ENCODE data around the gene ARHGAP1.

ARHGAP1 gene

GRCh38 chr11:46666516-46666915, 33.9 kb downstream of the ARHGAP1 start:
- Histone ChIP-seq H3K9me3 (replicated peaks; ENCODE audit: low read length) (no peaks in the 10 kb centered on the region), H3K27me3 (ENCODE audit: control insufficient read depth, insufficient read depth, low read length) (no peaks in the 10 kb centered on the region), H3K4me1 (ENCODE audit: control insufficient read depth, insufficient read depth, low read length) (peaks cover 16% of the 10 kb centered on the region), H3K4me3 (ENCODE audit: low read length) (no peak overlapping the region), H3K4me2 (ENCODE audit: low read length) (no peak overlapping the region), H3K9ac (ENCODE audit: low read depth, low read length) (no peak overlapping the region), H3K36me3 (ENCODE audit: insufficient read depth, low read length) (peaks cover 57% of the 10 kb centered on the region)

- H3K27me3 ChIP-seq (ENCODE audit: control insufficient read depth, insufficient read depth, low read length): no peaks in the 10 kb centered on the region
- peaks cover 6% of the 10 kb centered on the region for H3K4me1 ChIP-seq (ENCODE audit: control insufficient read depth, insufficient read depth, low read length)
- H3K4me2 ChIP-seq (ENCODE audit: low read length): no peak overlapping the region
- no peak overlapping the region for H3K4me3 ChIP-seq (ENCODE audit: low read length)
- H3K9ac ChIP-seq (ENCODE audit: low read depth, low read length): no peak overlapping the region
- no peaks in the 10 kb centered on the region for H3K9me3 ChIP-seq (replicated peaks; ENCODE audit: low read length)
- peaks cover 57% of the 10 kb centered on the region for H3K36me3 ChIP-seq (ENCODE audit: insufficient read depth, low read length)
Measured at GRCh38 chr11:46665356-46665755, 35.1 kb downstream of the ARHGAP1 start.

GRCh38 chr11:46664612-46665011, 35.8 kb downstream of the ARHGAP1 start:
- H3K36me3 ChIP-seq (ENCODE audit: insufficient read depth, low read length): peaks cover 54% of the 10 kb centered on the region

GRCh38 chr11:46663277-46663940, 37.0 kb downstream of the ARHGAP1 start:
- no peak overlapping the region for H3K4me3 ChIP-seq (ENCODE audit: low read length)
- no peak overlapping the region for H3K4me2 ChIP-seq (ENCODE audit: low read length)
- H3K9ac ChIP-seq (ENCODE audit: low read depth, low read length): no peak overlapping the region
- H3K9me3 ChIP-seq (replicated peaks; ENCODE audit: low read length): no peaks in the 10 kb centered on the region
- H3K36me3 ChIP-seq (ENCODE audit: insufficient read depth, low read length): peaks cover 52% of the 10 kb centered on the region
- no peaks in the 10 kb centered on the region for H3K27me3 ChIP-seq (ENCODE audit: control insufficient read depth, insufficient read depth, low read length)
- H3K4me1 ChIP-seq (ENCODE audit: control insufficient read depth, insufficient read depth, low read length): peaks cover 23% of the 10 kb centered on the region

More at GRCh38 chr11:46664612-46665011, 35.8 kb downstream of the ARHGAP1 start:
- no peak overlapping the region for H3K4me3 ChIP-seq (ENCODE audit: low read length)
- no peak overlapping the region for H3K4me2 ChIP-seq (ENCODE audit: low read length)
- H3K27me3 ChIP-seq (ENCODE audit: control insufficient read depth, insufficient read depth, low read length): no peaks in the 10 kb centered on the region
- no peak overlapping the region for H3K9ac ChIP-seq (ENCODE audit: low read depth, low read length)
- peaks cover 11% of the 10 kb centered on the region for H3K4me1 ChIP-seq (ENCODE audit: control insufficient read depth, insufficient read depth, low read length)
- no peaks in the 10 kb centered on the region for H3K9me3 ChIP-seq (replicated peaks; ENCODE audit: low read length)

- Histone ChIP-seq H3K36me3 (ENCODE audit: insufficient read depth, low read length) (peaks cover 50% of the 10 kb centered on the region), H3K4me1 (ENCODE audit: control insufficient read depth, insufficient read depth, low read length) (peaks cover 27% of the 10 kb centered on the region), H3K4me3 (ENCODE audit: low read length) (no peak overlapping the region), H3K9ac (ENCODE audit: low read depth, low read length) (no peak overlapping the region), H3K27me3 (ENCODE audit: control insufficient read depth, insufficient read depth, low read length) (no peaks in the 10 kb centered on the region), H3K9me3 (replicated peaks; ENCODE audit: low read length) (no peaks in the 10 kb centered on the region), H3K4me2 (ENCODE audit: low read length) (no peak overlapping the region)
Measured at GRCh38 chr11:46662366-46662765, 38.1 kb downstream of the ARHGAP1 start.

- no peaks in the 10 kb centered on the region for H3K9me3 ChIP-seq (replicated peaks; ENCODE audit: low read length)
- H3K4me2 ChIP-seq (ENCODE audit: low read length): no peak overlapping the region
- H3K36me3 ChIP-seq (ENCODE audit: insufficient read depth, low read length): peaks cover 55% of the 10 kb centered on the region
- H3K4me3 ChIP-seq (ENCODE audit: low read length): no peak overlapping the region
- H3K9ac ChIP-seq (ENCODE audit: low read depth, low read length): no peak overlapping the region
- H3K4me1 ChIP-seq (ENCODE audit: control insufficient read depth, insufficient read depth, low read length): peaks cover 27% of the 10 kb centered on the region
- no peaks in the 10 kb centered on the region for H3K27me3 ChIP-seq (ENCODE audit: control insufficient read depth, insufficient read depth, low read length)
Measured at GRCh38 chr11:46661836-46662235, 38.6 kb downstream of the ARHGAP1 start.

GRCh38 chr11:46659908-46660307, 40.5 kb downstream of the ARHGAP1 start:
- Histone ChIP-seq H3K27me3 (ENCODE audit: control insufficient read depth, insufficient read depth, low read length) (no peaks in the 10 kb centered on the region), H3K9ac (ENCODE audit: low read depth, low read length) (peak overlapping the region; percentile 44), H3K9me3 (replicated peaks; ENCODE audit: low read length) (no peaks in the 10 kb centered on the region), H3K36me3 (ENCODE audit: insufficient read depth, low read length) (peaks cover 55% of the 10 kb centered on the region), H3K4me1 (ENCODE audit: control insufficient read depth, insufficient read depth, low read length) (peaks cover 27% of the 10 kb centered on the region), H3K4me2 (ENCODE audit: low read length) (no peak overlapping the region), H3K4me3 (ENCODE audit: low read length) (no peak overlapping the region)

GRCh38 chr11:46658259-46658658, 42.2 kb downstream of the ARHGAP1 start:
- H3K36me3 ChIP-seq (ENCODE audit: insufficient read depth, low read length): peaks cover 43% of the 10 kb centered on the region
- no peak overlapping the region for H3K9ac ChIP-seq (ENCODE audit: low read depth, low read length)
- peaks cover 22% of the 10 kb centered on the region for H3K4me1 ChIP-seq (ENCODE audit: control insufficient read depth, insufficient read depth, low read length)
- no peak overlapping the region for H3K4me3 ChIP-seq (ENCODE audit: low read length)
- no peak overlapping the region for H3K4me2 ChIP-seq (ENCODE audit: low read length)
- no peaks in the 10 kb centered on the region for H3K9me3 ChIP-seq (replicated peaks; ENCODE audit: low read length)
- H3K27me3 ChIP-seq (ENCODE audit: control insufficient read depth, insufficient read depth, low read length): no peaks in the 10 kb centered on the region

GRCh38 chr11:46657186-46657585, 43.2 kb downstream of the ARHGAP1 start:
- H3K27me3 ChIP-seq (ENCODE audit: control insufficient read depth, insufficient read depth, low read length): no peaks in the 10 kb centered on the region
- no peak overlapping the region for H3K4me3 ChIP-seq (ENCODE audit: low read length)
- H3K4me2 ChIP-seq (ENCODE audit: low read length): no peak overlapping the region
- no peak overlapping the region for H3K9ac ChIP-seq (ENCODE audit: low read depth, low read length)
- no peaks in the 10 kb centered on the region for H3K9me3 ChIP-seq (replicated peaks; ENCODE audit: low read length)
- H3K36me3 ChIP-seq (ENCODE audit: insufficient read depth, low read length): peaks cover 39% of the 10 kb centered on the region
- peaks cover 22% of the 10 kb centered on the region for H3K4me1 ChIP-seq (ENCODE audit: control insufficient read depth, insufficient read depth, low read length)

GRCh38 chr11:46655631-46656030, 44.8 kb downstream of the ARHGAP1 start:
- Histone ChIP-seq H3K27me3 (ENCODE audit: control insufficient read depth, insufficient read depth, low read length) (no peaks in the 10 kb centered on the region), H3K36me3 (ENCODE audit: insufficient read depth, low read length) (peaks cover 49% of the 10 kb centered on the region), H3K9ac (ENCODE audit: low read depth, low read length) (no peak overlapping the region)

GRCh38 chr11:46649180-46649738, 51.2 kb downstream of the ARHGAP1 start:
- Histone ChIP-seq H3K27me3 (ENCODE audit: control insufficient read depth, insufficient read depth, low read length) (no peaks in the 10 kb centered on the region), H3K9ac (ENCODE audit: low read depth, low read length) (peak overlapping the region; percentile 75), H3K4me3 (ENCODE audit: low read length) (peak overlapping the region; percentile 11), H3K36me3 (ENCODE audit: insufficient read depth, low read length) (peaks cover 28% of the 10 kb centered on the region), H3K4me2 (ENCODE audit: low read length) (peak overlapping the region; percentile 64), H3K9me3 (replicated peaks; ENCODE audit: low read length) (no peaks in the 10 kb centered on the region), H3K4me1 (ENCODE audit: control insufficient read depth, insufficient read depth, low read length) (peaks cover 30% of the 10 kb centered on the region)

More at GRCh38 chr11:46655631-46656030, 44.8 kb downstream of the ARHGAP1 start:
- Histone ChIP-seq H3K4me2 (ENCODE audit: low read length) (no peak overlapping the region), H3K4me1 (ENCODE audit: control insufficient read depth, insufficient read depth, low read length) (peaks cover 22% of the 10 kb centered on the region), H3K4me3 (ENCODE audit: low read length) (no peak overlapping the region), H3K9me3 (replicated peaks; ENCODE audit: low read length) (no peaks in the 10 kb centered on the region)

- Histone ChIP-seq H3K4me2 (ENCODE audit: low read length) (no peak overlapping the region), H3K4me3 (ENCODE audit: low read length) (no peak overlapping the region), H3K9me3 (replicated peaks; ENCODE audit: low read length) (no peaks in the 10 kb centered on the region), H3K27me3 (ENCODE audit: control insufficient read depth, insufficient read depth, low read length) (no peaks in the 10 kb centered on the region), H3K9ac (ENCODE audit: low read depth, low read length) (no peak overlapping the region), H3K4me1 (ENCODE audit: control insufficient read depth, insufficient read depth, low read length) (peaks cover 16% of the 10 kb centered on the region), H3K36me3 (ENCODE audit: insufficient read depth, low read length) (peaks cover 9% of the 10 kb centered on the region)
Measured at GRCh38 chr11:46643986-46644385, 56.4 kb downstream of the ARHGAP1 start.

All from skeletal muscle satellite cell (primary cell).